Stimulated activated CD8-positive, alpha-beta memory T cell treated with anti-CD3 and anti-CD28 coated beads, Interleukin-7, amount 100 ng/mL, for 24 hours (primary cell): ENCODE measurements around the gene CMPK1.
A peak's percentile ranks its signal among the peaks of the same experiment; 100 is the strongest.
"Not testable (repeated sequence)": the region's sequence is repeated elsewhere in the genome, so short reads cannot be mapped to it uniquely, and the experiment has no call there.

Experiments used
- DNase-seq: peaks from one replicate; pipeline ENCODE4 v3.0.0-alpha.2; 2020; ENCODE audit warnings: low read depth

The CMPK1 gene

GRCh38 chr1:47333578-47333921, at the start of gene CMPK1:
TSS of gene CMPK1 (plus strand) at chr1:47333790. CDS start at chr1:47333946, 156 bp downstream.
- peak; percentile 62 for DNase-seq

- not testable (repeated sequence) for DNase-seq
Measured at GRCh38 chr1:47288116-47288515, 45.5 kb upstream of the CMPK1 start.

GRCh38 chr1:47294863-47295262, 38.7 kb upstream of the CMPK1 start:
- not testable (repeated sequence) for DNase-seq

GRCh38 chr1:47295579-47295978, 38.0 kb upstream of the CMPK1 start:
- DNase-seq: no peak

- DNase-seq: no peak
Measured at GRCh38 chr1:47298025-47298699, 35.4 kb upstream of the CMPK1 start.

GRCh38 chr1:47302472-47302871, 31.1 kb upstream of the CMPK1 start:
- DNase-seq: no peak

GRCh38 chr1:47309427-47309826, 24.2 kb upstream of the CMPK1 start:
- DNase-seq: no peak

GRCh38 chr1:47313915-47314664, 19.5 kb upstream of the CMPK1 start, which contains the start of gene STIL:
TSS of gene STIL (minus strand) at chr1:47314147. CDS start at chr1:47310319, 3,828 bp downstream.
- DNase-seq: peak; percentile 94

GRCh38 chr1:47317841-47318240, 15.7 kb upstream of the CMPK1 start:
- no peak for DNase-seq

- not testable (repeated sequence) for DNase-seq
Measured at GRCh38 chr1:47319968-47320367, 13.6 kb upstream of the CMPK1 start.

- DNase-seq: no peak
Measured at GRCh38 chr1:47323599-47324031, 10.0 kb upstream of the CMPK1 start.

- DNase-seq: no peak
Measured at GRCh38 chr1:47324682-47325081, 8.9 kb upstream of the CMPK1 start.

- DNase-seq: no peak
Measured at GRCh38 chr1:47325528-47325927, 8.1 kb upstream of the CMPK1 start.

- DNase-seq: no peak
Measured at GRCh38 chr1:47326271-47326670, 7.3 kb upstream of the CMPK1 start.

- no peak for DNase-seq
Measured at GRCh38 chr1:47328992-47329391, 4.6 kb upstream of the CMPK1 start.

- no peak for DNase-seq
Measured at GRCh38 chr1:47330212-47330611, 3.4 kb upstream of the CMPK1 start.

GRCh38 chr1:47331875-47332274, 1.7 kb upstream of the CMPK1 start:
- DNase-seq: no peak

GRCh38 chr1:47332779-47333577, 612 bp upstream of the CMPK1 start:
- no peak for DNase-seq

GRCh38 chr1:47333922-47334764, 553 bp downstream of the CMPK1 start:
- peak; percentile 44 for DNase-seq

GRCh38 chr1:47334765-47335435, 1.3 kb downstream of the CMPK1 start:
- DNase-seq: no peak

- no peak for DNase-seq
Measured at GRCh38 chr1:47337350-47337749, 3.8 kb downstream of the CMPK1 start.
